ENCODE measurements around the gene HBG1. TPM values are rescaled to one million over a fixed set of nuclear protein-coding genes. Genes with fewer than 3 reads are reported as not detected.

HBG1 gene
- total and polyA plus RNA-seq, 3 donors from 2014 or later = not detected

DNA sequence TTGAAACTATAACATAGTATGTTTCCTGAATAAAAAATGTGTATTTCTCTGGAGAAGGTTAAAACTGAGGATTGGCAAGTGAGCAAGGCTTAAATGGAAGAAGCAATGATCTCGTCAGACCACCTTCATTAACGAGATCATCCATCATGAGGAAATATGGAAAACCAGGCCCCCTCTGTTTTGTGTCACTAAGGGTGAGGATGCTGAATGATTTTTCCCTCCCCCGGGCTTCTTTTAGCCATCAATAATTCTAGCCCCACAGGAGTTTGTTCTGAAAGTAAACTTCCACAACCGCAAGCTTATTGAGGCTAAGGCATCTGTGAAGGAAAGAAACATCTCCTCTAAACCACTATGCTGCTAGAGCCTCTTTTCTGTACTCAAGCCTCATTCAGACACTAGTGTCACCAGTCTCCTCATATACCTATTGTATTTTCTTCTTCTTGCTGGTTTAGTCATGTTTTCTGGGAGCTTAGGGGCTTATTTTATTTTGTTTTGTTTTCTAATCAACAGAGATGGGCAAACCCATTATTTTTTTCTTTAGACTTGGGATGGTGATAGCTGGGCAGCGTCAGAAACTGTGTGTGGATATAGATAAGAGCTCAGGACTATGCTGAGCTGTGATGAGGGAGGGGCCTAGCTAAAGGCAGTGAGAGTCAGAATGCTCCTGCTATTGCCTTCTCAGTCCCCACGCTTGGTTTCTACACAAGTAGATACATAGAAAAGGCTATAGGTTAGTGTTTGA lies 25.9 kb upstream of the HBG1 start:
- H3K9me3 ChIP-seq = no peaks in the 10 kb centered on the region
- no peaks in the 10 kb centered on the region for H3K27me3 ChIP-seq
- H3K4me3 ChIP-seq = no peak overlapping the region
- TF ChIP-seq, protein P1, sequence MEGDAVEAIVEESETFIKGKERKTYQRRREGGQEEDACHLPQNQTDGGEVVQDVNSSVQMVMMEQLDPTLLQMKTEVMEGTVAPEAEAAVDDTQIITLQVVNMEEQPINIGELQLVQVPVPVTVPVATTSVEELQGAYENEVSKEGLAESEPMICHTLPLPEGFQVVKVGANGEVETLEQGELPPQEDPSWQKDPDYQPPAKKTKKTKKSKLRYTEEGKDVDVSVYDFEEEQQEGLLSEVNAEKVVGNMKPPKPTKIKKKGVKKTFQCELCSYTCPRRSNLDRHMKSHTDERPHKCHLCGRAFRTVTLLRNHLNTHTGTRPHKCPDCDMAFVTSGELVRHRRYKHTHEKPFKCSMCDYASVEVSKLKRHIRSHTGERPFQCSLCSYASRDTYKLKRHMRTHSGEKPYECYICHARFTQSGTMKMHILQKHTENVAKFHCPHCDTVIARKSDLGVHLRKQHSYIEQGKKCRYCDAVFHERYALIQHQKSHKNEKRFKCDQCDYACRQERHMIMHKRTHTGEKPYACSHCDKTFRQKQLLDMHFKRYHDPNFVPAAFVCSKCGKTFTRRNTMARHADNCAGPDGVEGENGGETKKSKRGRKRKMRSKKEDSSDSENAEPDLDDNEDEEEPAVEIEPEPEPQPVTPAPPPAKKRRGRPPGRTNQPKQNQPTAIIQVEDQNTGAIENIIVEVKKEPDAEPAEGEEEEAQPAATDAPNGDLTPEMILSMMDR (IDR thresholded peaks at IDR 0.05) = no peak
- TF ChIP-seq POLR2A (IDR thresholded peaks at IDR 0.05) = no peak
- H3K4me1 ChIP-seq = no peaks in the 10 kb centered on the region
- H3K36me3 ChIP-seq (ENCODE audit: low read depth, missing control alignments) = no peaks in the 10 kb centered on the region
- H3K27ac ChIP-seq = no peak overlapping the region
- intact Hi-C loops (cut with DNase I; ENCODE audit: low total_unique reads) = no loop called here
- 71 to 80% methylated on average over 6 of the region's 6 CpGs for WGBS, 2 donors
- DNase-seq = no peak

DNA sequence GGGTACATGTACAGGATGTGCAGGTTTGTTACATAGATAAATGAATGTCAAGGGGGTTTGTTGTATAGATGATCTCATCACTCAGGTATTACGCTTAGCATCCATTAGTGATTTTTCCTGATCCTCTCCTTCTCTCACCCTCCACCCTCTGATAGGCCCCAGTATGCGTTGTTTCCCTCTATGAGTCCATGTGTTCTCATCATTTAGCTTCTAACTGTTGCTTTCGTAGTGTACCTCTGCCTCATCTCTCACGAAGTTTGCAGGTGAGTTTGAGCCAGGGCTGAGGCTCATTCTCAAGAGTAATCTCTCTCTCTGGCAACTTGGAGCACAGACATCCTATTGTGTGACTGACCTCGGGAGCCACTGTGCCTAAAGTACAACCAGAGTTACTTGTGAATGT lies 24.7 kb upstream of the HBG1 start:
- DNase-seq = no peak
- Histone ChIP-seq H3K4me1 (no peaks in the 10 kb centered on the region), H3K27me3 (no peaks in the 10 kb centered on the region), H3K9me3 (no peaks in the 10 kb centered on the region), H3K36me3 (ENCODE audit: low read depth, missing control alignments) (no peaks in the 10 kb centered on the region), H3K27ac (no peak overlapping the region), H3K4me3 (no peak overlapping the region)
- intact Hi-C loops (cut with DNase I; ENCODE audit: low total_unique reads) = no loop called here
- 67 to 81% methylated on average over 5 of the region's 5 CpGs for WGBS, 2 donors
- TF ChIP-seq, protein P1 (IDR thresholded peaks at IDR 0.05) = no peak
- no peak for TF ChIP-seq POLR2A (IDR thresholded peaks at IDR 0.05)

GRCh38 chr11:5272395-5273017 lies 22.8 kb upstream of the HBG1 start:
- DNase-seq = no peak
- H3K27ac ChIP-seq = no peak overlapping the region
- intact Hi-C loops (cut with DNase I; ENCODE audit: low total_unique reads) = no loop called here
- no peaks in the 10 kb centered on the region for H3K4me1 ChIP-seq
- TF ChIP-seq POLR2A (IDR thresholded peaks at IDR 0.05) = no peak
- TF ChIP-seq, protein P1 (IDR thresholded peaks at IDR 0.05) = no peak
- no peaks in the 10 kb centered on the region for H3K27me3 ChIP-seq
- no peaks in the 10 kb centered on the region for H3K36me3 ChIP-seq (ENCODE audit: low read depth, missing control alignments)
- no peaks in the 10 kb centered on the region for H3K9me3 ChIP-seq
- WGBS, 2 donors = 71 to 80% methylated on average over 4 of the region's 4 CpGs
- H3K4me3 ChIP-seq = no peak overlapping the region

- intact Hi-C loops (cut with DNase I; ENCODE audit: low total_unique reads) = no loop called here
- Histone ChIP-seq H3K4me1 (no peaks in the 10 kb centered on the region), H3K9me3 (no peaks in the 10 kb centered on the region), H3K36me3 (ENCODE audit: low read depth, missing control alignments) (no peaks in the 10 kb centered on the region), H3K27ac (no peak within 1 kb of the TSS), H3K4me3 (no peak within 1 kb of the TSS), H3K27me3 (no peaks in the 10 kb centered on the region)
- 51 to 74% methylated on average over 4 of the region's 4 CpGs for WGBS, 2 donors
- DNase-seq = no peak
- TF ChIP-seq POLR2A (IDR thresholded peaks at IDR 0.05) = no peak
- TF ChIP-seq, protein P1 (IDR thresholded peaks at IDR 0.05) = no peak
Measured at GRCh38 chr11:5269715-5270147, 20.1 kb upstream of the HBG1 start, which contains the start of gene HBE1. TSS of gene HBE1 (minus strand) at chr11:5269945. CDS start at chr11:5269890, 55 bp downstream.

All from testis (tissue), 3 donors.